GM12873 (cell line): Measurements from ENCODE around the gene DUSP1.

Source experiments
- CTCF ChIP-seq: IDR thresholded peaks from 2 replicates; pipeline ENCODE4 v1.5.1; 2012; ENCODE audit warnings: low read depth, mild to moderate bottlenecking, moderate library complexity, low read length, control low read depth; ENCODE audit not compliant: insufficient read depth; ENCODE audit errors: missing control alignments

The DUSP1 gene, protein sequence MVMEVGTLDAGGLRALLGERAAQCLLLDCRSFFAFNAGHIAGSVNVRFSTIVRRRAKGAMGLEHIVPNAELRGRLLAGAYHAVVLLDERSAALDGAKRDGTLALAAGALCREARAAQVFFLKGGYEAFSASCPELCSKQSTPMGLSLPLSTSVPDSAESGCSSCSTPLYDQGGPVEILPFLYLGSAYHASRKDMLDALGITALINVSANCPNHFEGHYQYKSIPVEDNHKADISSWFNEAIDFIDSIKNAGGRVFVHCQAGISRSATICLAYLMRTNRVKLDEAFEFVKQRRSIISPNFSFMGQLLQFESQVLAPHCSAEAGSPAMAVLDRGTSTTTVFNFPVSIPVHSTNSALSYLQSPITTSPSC

DNA sequence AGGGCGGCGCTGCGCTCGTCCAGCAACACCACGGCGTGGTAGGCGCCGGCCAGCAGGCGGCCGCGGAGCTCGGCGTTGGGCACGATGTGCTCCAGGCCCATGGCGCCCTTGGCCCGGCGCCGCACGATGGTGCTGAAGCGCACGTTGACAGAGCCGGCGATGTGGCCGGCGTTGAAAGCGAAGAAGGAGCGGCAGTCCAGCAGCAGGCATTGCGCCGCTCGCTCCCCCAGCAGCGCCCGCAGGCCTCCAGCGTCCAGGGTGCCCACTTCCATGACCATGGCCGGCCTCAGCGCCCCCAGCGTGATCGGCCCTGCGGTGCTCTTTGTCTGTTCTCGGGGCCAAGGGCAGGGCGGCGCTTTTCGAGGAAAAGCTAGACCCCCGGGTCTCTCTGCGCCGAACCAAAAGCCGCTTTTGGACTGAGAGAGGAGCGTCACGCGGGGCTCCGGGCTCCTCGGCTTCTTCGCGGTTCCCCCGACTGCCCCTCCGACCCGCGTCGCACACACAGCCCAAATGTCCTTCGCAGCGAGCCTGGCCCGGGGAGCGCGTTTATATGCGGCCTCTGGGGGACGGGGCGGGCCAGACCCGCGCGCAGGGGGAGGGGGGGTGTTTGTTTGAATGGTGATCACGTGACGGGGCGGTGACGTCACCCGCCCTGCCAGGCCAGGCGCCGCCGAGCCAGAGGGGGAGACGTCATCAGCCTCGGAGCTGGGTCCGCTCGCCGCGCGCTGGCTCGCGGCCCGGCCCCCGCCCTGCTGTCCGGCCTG, at the start of gene DUSP1:
Gene DUSP1 (minus strand): TSS at position 521 of the 764 bp plus-strand sequence. CDS start 243 bp downstream, at position 278.
- TF ChIP-seq CTCF: peak; percentile 53

DNA sequence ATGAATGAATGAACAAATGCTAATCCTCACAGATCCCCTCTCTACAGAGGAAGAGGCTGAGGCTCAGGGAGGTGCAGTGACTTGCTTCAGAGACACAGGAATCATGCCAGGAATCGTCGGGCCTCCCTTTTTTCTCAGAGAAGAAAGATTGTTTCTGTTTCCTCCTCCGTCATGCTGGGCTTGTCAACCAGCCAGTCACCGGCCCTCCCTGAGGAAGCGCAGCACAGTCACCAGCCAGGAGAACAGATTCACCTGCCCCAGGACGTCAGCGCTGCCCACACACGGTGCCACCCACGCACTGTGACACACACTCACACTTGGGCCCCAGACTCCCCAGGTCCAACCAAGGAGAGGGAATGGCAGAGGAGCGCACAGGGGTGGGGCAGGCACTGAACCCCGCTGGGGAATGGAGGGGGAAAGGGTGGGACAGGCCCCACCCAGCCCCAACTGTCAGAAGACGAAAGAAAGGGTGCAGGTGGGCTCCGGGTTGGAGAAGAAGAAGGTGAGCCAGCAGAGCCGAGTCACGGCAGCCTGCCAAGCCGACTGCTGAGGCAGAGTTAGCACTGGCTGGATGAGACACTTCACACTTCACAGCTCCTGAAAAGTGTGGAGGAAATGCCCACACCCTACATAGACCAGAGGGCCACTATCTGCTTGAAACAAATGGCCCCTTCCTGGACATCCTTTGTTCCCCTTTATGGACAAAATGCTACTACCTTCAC, 49.2 kb upstream of the DUSP1 start:
- TF ChIP-seq CTCF: no peak

- TF ChIP-seq CTCF: no peak
These were observed 48.6 kb upstream of the DUSP1 start for GRCh38 chr5:172819569-172819968.

GRCh38 chr5:172818081-172818480, 47.1 kb upstream of the DUSP1 start:
- TF ChIP-seq CTCF: no peak

DNA sequence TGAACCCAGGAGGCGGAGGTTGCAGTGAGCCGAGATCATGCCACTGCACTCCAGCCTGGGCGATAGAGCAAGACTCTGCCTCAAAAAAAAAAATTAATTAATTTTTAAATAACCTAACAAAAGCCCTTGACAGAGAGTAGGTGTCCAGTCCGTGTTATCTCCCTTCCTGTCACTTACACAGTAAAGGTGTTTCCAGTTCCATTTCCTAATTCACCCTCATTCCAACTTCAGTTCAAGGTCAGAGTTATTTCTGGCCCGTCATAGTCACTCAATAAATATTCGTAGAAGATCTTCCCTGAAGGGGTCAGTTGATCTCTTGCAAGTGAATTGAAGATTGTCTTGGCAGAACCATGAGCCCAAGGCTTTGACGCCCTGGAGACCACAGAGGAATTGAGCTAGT, 46.7 kb upstream of the DUSP1 start:
- TF ChIP-seq CTCF: no peak

- no peak for TF ChIP-seq CTCF
These were observed 46.0 kb upstream of the DUSP1 start for GRCh38 chr5:172816925-172817562.

GRCh38 chr5:172815631-172816030, 44.6 kb upstream of the DUSP1 start:
- no peak for TF ChIP-seq CTCF
